SJSA1 (cell line): ENCODE measurements around the gene DHRS12. TPM values are rescaled to one million over a fixed set of nuclear protein-coding genes. Genes with fewer than 3 reads are reported as not detected.
A peak's percentile ranks its signal among the peaks of the same experiment; 100 is the strongest.

Experiments used
- DNase-seq, 2 experiments: peaks; one replicate each; pipeline ENCODE4 v3.0.0-alpha.2; 2015 to 2020; ENCODE audit warnings: low spot score in 2 of 2, low read depth in 1 of 2
- H3K27ac ChIP-seq: fragments of 250-450 bp; sonication (Bioruptor Pico); 2 replicates; pipeline ENCODE4 v1.5.1; 2020; ENCODE audit warnings: mild to moderate bottlenecking, moderate library complexity
- H3K27me3 ChIP-seq: fragments of 250-450 bp; sonication (Bioruptor Pico); replicated peaks from 2 replicates; pipeline ENCODE4 v1.5.1; 2020; ENCODE audit warnings: mild to moderate bottlenecking, moderate library complexity
- H3K36me3 ChIP-seq: fragments of 250-450 bp; sonication (Bioruptor Pico); 2 replicates; pipeline ENCODE4 v1.5.1; 2020; ENCODE audit warnings: mild to moderate bottlenecking
- H3K4me1 ChIP-seq: fragments of 250-450 bp; sonication (Bioruptor Pico); replicated peaks from 2 replicates; pipeline ENCODE4 v1.6.1; 2021; ENCODE audit warnings: mild to moderate bottlenecking
- H3K4me3 ChIP-seq: fragments of 250-450 bp; sonication (Bioruptor Pico); 2 replicates; pipeline ENCODE4 v1.5.1; 2020; ENCODE audit warnings: mild to moderate bottlenecking
- H3K9me3 ChIP-seq: fragments of 250-450 bp; sonication (Bioruptor Pico); replicated peaks from 2 replicates; pipeline ENCODE4 v1.5.1; 2020; ENCODE audit warnings: mild to moderate bottlenecking
- total RNA-seq: library from RNA; depleted of rRNA; stranded (reverse); fragments of >200 nt; shearing (Covaris generic); gene quantifications from 2 replicates; pipeline ENCODE4 v1.2.3, GENCODE V29; 2014; rRNA removed

Gene DHRS12, protein sequence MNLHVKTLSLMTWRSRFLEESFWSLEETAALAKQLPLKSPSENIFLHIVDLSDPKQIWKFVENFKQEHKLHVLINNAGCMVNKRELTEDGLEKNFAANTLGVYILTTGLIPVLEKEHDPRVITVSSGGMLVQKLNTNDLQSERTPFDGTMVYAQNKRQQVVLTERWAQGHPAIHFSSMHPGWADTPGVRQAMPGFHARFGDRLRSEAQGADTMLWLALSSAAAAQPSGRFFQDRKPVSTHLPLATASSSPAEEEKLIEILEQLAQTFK
- total RNA-seq, result 1.3 and 5.9 TPM in 2 replicates

DNA sequence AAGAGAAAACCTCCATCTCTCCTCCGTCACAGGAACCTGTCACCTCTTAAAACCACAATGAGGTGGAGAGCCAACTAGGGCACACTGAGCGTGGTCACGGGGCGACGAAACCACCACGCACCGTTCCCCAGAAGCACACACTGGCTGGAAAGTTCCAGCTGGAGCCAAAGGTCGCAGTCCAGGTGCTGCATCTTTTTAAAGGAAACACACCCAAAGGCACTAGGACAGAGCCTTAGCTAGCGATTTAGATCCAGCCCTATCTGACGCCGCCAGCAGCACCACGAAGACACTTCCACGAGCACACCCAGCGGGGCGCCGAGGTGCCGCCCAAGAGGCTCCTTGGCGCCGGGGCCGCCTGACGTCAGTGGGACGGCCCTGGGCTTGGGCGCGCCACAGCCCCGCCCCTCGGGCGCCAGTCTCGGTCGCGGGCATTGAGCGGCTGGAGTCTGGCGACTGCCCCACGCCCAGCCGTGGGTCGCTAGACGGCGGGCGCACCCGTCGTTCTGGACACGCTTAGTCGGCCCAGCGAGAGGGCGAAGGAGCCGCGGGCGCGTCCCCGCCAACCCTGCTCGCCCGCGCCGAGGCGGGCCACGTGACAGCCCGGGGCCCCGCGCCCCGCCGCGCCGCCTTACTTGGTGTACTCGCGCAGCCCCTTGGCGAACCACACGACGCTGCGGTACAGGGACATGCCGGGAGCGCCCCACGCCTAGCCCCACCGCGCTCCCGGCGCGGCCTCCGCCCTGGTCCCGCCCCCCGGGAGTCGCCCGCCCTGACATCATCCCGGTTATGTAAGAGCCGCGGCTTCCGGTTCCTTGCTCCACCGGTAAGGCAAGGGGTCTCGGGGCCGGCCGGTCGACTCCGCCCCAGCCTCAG is at the start of gene DHRS12:
Gene DHRS12, minus strand, starts transcription at position 742 of the 873 bp plus-strand sequence. CDS start 4,504 bp downstream, outside the sequence.
- Histone ChIP-seq H3K27ac (peak within 1 kb of the TSS; percentile 99), H3K4me3 (peak within 1 kb of the TSS; percentile 92), H3K27me3 (no peaks in the 10 kb centered on the region), H3K4me1 (peaks cover 33% of the 10 kb centered on the region), H3K36me3 (peaks cover 5% of the 10 kb centered on the region), H3K9me3 (no peaks in the 10 kb centered on the region)
- DNase-seq, result peak; percentile 82 to 85

DNA sequence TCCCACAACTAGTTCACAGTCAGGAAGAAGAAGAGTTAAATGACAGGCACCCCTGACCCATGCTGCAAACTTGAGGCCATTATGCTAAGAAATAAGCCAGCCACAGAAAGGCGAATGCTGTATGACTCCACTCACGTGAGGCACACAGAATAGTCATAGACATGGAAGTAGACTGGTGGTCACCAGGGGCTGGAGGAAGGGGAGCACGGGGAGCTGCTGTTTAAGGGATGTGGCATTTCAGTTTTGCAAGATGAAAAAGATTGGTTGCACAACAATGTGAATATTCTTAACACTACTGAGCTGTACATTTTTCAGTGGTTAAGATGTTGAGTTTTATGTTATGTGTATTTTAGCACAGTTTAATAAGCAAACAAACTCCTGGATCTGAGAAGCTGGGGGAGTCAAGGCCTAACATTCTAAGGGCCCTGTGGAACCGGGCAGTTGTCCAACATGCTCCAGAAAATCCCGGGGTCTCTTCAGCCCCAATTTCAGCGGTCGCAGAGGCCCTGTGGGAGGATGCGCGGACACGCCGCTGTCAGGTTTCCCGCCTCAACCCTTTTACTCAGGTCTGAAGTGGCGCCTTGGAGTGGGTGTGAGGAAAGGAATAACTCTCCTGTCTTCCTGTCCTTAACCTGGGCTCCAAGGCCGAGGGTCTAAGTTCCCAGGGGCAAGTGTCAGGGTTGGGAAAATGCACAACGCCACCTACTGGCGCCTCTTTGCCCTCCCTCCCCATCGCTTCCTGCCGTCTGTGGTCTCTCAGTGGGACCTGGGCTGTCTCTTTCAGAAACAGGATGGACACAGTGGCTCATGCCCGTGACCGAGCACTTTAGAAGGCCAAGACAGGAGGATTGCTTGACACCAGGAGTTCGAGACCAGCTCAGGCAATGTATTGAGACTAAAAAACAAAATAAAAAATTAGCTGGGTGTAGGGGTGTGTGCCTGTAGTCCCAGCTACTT is 45.5 kb upstream of the DHRS12 start:
- DNase-seq, result peak; percentile 44 to 68
- H3K4me3 ChIP-seq, result no peak overlapping the region
- H3K4me1 ChIP-seq, result peaks cover 54% of the 10 kb centered on the region
- H3K27me3 ChIP-seq, result no peaks in the 10 kb centered on the region
- H3K9me3 ChIP-seq, result no peaks in the 10 kb centered on the region
- no peaks in the 10 kb centered on the region for H3K36me3 ChIP-seq
- H3K27ac ChIP-seq, result peak overlapping the region; percentile 69

DNA sequence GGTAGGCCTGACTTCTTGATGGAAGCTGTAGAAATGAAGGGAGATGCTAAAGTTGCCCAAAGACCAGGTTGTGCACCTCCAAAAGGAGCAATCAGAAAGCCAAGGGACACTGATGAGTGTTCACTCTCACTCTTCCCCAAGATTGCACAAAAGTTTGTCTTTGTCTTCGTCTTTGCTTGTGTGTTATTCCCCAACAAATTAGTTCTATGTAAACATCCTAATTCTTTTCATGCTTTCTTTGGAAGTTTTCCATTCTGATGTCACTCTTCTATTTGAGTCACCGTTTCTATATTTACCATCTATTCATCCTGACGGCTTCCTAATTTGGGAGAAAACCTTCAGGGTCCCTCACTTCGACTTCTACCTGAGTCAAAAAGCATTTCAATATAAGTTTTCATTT is 44.7 kb upstream of the DHRS12 start:
- Histone ChIP-seq H3K27ac (peak overlapping the region; percentile 69), H3K4me1 (peaks cover 57% of the 10 kb centered on the region)
- peak in 1 of 2 experiments; percentile 87 for DNase-seq

DNA sequence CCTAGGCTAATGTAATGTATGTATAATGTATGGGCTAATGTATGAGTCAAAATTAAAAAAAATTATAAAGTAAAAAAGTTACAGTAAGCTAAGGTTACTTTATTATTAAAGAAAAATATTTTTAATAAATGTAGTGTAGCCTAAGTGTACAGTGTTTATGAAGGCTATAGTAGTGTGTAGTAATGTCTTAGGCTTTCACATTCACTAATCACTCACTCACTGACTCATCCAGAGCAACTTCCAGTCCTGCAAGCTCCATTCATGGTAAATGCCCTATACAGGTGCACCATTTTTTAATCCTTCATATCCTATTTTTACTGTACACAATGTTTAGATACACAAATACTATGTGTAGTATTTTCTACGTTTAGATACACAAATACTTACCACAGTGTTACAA is 42.8 kb upstream of the DHRS12 start:
- no peaks in the 10 kb centered on the region for H3K9me3 ChIP-seq
- DNase-seq, result no peak
- H3K27me3 ChIP-seq, result no peaks in the 10 kb centered on the region
- H3K4me1 ChIP-seq, result peaks cover 57% of the 10 kb centered on the region
- peak overlapping the region; percentile 74 for H3K27ac ChIP-seq
- no peaks in the 10 kb centered on the region for H3K36me3 ChIP-seq
- no peak overlapping the region for H3K4me3 ChIP-seq

More for the DNA sequence above, 44.7 kb upstream of the DHRS12 start:
- H3K4me3 ChIP-seq, result no peak overlapping the region
- H3K9me3 ChIP-seq, result no peaks in the 10 kb centered on the region
- no peaks in the 10 kb centered on the region for H3K27me3 ChIP-seq
- H3K36me3 ChIP-seq, result no peaks in the 10 kb centered on the region

DNA sequence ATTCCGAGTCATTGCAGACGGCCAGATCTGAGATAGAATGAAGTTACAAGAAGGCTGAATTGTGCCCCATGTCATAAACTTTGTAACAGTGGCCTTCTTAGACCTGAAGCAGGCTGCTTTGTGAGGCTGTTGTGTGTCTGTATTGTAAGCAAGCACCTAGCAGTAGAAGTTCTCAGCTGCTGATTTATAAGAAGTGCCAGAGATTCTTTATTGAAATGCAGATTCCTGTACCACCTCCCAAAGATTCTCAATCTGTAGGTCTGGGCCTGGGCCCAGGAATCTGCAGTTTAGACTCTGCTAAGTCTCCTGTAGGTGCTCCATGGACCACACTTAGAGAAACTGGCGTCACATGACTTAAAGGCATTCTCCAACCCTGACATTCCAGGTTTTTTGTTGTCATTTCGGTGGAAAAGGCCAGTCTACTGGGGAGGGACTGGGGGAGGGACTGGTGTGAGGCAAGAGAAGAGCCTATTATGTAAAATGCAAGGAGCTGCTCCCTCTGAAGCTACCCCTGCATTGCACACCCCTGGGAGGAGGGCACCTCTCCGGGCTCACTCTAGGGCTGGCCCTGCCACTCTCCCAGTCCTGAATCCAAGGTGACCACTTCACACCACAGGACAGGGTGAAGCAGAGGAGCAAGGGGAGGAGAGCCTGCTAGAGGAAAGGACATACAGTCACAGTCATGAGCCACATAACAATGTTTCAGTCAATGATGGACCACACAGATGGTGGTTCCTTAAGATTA is 41.8 kb upstream of the DHRS12 start:
- H3K36me3 ChIP-seq, result no peaks in the 10 kb centered on the region
- no peak overlapping the region for H3K4me3 ChIP-seq
- peaks cover 57% of the 10 kb centered on the region for H3K4me1 ChIP-seq
- no peaks in the 10 kb centered on the region for H3K9me3 ChIP-seq
- no peaks in the 10 kb centered on the region for H3K27me3 ChIP-seq
- DNase-seq, result peak; percentile 81 to 89
- peak overlapping the region; percentile 84 for H3K27ac ChIP-seq

DNA sequence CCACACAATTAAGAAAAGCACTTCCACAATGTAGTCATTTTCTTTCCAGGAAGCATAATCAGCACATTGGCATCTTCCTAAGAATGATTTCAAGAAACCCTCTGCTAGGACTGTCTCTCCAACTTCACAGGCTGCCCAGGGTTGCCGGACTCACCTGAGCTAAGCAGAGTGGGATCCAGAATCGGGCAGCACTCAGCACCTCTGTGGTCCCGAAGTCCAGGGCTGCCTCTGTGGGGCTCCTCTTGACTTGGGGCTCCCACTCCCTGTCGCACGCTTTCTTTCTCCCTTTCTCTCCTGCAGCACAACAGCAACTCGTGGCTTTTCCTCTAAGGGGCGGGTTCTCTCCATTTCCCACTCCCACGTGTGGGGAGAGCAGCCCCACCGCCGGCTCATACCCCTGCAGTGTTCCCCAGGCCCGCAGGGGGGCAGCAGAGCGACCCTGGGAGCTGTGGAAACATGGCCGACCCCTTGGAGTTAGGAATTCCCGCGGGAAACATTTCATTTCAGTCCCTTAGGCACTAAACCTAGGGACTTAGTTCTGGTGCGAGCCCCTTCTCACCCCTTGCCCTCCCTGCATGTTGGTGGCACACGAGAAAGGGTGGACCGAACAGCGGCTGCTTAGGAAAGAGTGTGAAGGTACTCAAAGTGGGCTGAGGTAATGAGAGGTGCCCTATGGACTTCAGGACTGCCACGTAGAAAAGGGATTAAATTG is 41.1 kb upstream of the DHRS12 start, which contains the start of gene TMEM272:
Gene TMEM272, minus strand, starts transcription at position 316 of the 712 bp plus-strand sequence. CDS start 6,647 bp downstream, outside the sequence.
- peak within 1 kb of the TSS; percentile 29 for H3K4me3 ChIP-seq
- no peaks in the 10 kb centered on the region for H3K36me3 ChIP-seq
- no peaks in the 10 kb centered on the region for H3K9me3 ChIP-seq
- DNase-seq, result peak; percentile 65 to 74
- no peaks in the 10 kb centered on the region for H3K27me3 ChIP-seq
- H3K4me1 ChIP-seq, result peaks cover 57% of the 10 kb centered on the region
- H3K27ac ChIP-seq, result peak within 1 kb of the TSS; percentile 84

DNA sequence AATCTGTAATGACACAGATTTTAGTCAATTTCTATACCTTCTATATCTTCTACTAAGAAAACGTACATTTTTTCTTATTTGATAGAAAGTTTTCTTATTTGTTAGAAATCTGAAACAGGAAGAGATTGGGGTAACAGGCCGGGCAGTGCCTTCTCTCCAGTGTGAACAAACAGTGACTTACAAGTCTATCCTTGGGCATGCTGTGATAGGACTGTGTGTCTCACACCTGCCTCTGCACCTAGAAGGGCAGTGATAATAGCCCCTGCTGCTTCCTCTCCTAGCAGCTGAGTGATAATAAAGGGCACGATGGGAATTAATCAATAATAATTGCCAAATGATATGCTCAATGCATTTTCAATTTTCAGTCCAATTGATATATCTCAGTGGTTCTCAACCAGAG is 39.6 kb upstream of the DHRS12 start:
- H3K4me1 ChIP-seq, result peaks cover 58% of the 10 kb centered on the region
- H3K4me3 ChIP-seq, result no peak overlapping the region
- no peak for DNase-seq
- H3K36me3 ChIP-seq, result no peaks in the 10 kb centered on the region
- no peaks in the 10 kb centered on the region for H3K27me3 ChIP-seq
- H3K9me3 ChIP-seq, result no peaks in the 10 kb centered on the region
- no peak overlapping the region for H3K27ac ChIP-seq

DNA sequence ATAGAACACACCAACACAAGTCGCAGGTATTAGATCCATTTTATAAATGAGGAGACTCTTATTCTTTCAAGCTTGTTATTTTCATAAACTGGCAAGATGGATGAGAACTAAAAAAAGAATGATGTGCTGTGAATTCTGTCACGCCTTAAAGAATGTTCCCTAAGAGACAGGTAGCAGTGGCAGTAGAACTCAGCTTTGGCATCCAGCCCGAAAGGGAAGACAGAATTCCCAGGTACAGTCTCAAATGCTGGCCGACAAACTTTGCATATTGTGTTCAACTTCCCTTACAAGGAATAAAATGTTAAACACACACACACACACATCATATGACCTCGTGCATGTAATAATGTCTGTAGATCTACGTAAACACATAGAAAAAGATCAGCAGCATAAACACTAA is 37.8 kb upstream of the DHRS12 start:
- no peaks in the 10 kb centered on the region for H3K9me3 ChIP-seq
- no peak overlapping the region for H3K27ac ChIP-seq
- H3K36me3 ChIP-seq, result no peaks in the 10 kb centered on the region
- DNase-seq, result no peak
- H3K27me3 ChIP-seq, result no peaks in the 10 kb centered on the region
- no peak overlapping the region for H3K4me3 ChIP-seq
- H3K4me1 ChIP-seq, result peaks cover 58% of the 10 kb centered on the region

DNA sequence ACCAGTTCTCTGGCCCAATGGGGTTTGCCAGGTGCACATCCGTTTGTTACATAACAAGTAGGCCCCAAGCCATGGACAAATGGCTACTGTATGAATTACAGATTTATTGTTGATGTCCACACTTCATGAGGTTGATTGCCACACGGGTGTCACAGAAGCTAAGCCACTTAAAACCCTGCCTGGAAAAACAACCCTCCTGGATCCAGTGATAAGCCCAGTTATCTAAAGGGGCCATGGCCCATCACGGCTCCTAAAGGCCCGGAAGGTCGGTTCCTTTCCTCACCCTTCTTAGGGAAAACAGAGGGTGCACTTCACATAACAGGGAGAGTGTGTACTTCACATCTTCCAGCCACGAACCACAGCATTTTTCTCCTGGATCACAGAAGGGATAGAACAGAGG is 37.0 kb upstream of the DHRS12 start:
- Histone ChIP-seq H3K4me1 (peaks cover 58% of the 10 kb centered on the region), H3K4me3 (no peak overlapping the region), H3K9me3 (no peaks in the 10 kb centered on the region), H3K27me3 (no peaks in the 10 kb centered on the region), H3K27ac (no peak overlapping the region), H3K36me3 (no peaks in the 10 kb centered on the region)
- DNase-seq, result no peak

DNA sequence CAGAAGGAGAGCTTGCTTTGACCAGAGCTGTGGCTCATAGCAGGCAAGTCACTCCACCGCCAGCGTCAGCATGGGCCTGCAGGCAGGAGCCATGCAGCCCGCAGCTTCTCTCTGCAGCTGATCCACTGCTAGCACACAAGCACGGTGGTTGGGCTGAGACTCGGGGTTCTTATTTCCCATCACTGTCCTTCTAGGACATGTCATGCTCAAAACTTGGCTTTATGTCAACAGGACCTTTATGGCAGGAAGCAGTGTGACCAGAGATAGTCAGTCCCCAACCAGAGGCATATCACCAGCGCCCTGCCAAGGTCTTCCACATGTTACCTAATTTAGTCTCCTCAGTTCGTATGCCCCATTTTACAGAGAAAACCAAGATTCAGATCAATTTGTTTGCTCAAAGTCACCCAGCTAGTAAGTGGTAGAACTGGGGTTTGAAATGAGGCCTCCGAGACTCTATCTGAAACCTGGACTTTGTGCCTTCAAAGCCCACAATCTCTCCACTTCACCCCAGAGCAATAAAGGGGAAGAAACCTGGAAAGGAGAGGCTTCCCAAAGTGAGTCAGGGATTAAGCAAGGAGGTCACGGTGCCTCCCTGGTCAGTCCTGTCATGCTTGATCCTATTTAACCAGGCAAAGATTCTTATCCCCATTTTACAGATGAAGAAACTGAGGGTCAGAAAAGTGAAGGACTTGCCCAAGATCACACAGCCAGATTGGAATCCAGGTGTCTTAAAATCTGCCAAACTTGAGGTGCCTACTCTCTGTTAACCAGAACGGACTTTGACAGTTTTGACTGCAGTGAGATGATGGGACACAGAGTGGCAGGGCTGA is 36.0 kb upstream of the DHRS12 start:
- H3K27me3 ChIP-seq, result no peaks in the 10 kb centered on the region
- H3K4me3 ChIP-seq, result no peak overlapping the region
- peaks cover 58% of the 10 kb centered on the region for H3K4me1 ChIP-seq
- H3K36me3 ChIP-seq, result no peaks in the 10 kb centered on the region
- no peak for DNase-seq
- H3K27ac ChIP-seq, result no peak overlapping the region
- H3K9me3 ChIP-seq, result no peaks in the 10 kb centered on the region

DNA sequence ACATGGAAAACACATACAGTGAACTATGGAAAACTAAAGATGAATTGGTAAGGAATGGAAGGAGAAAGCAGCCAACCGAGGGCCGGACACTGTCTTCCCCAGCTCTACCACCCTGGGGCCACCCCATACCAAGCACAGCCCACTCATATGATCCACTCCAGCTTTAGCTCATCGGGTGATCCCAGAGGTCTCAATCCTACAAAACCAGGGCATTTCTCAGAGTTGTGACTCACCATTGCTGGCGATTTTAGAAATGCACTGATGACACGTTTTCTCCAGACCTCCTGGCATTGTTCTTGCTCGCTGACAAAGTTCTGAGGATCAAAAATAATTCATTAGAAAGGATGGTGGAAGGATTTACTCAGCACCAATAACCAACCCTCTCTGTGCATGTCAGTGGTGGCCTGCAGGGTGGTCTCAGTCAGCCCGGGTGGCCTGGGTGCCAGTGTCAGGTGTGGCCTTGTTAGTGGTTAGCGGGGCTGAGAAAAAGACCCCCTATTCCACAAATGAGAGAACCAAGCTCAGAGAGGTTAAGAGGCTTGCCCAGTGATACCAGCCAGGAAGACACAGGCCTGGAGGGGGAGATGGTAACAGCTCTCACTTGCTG is 34.4 kb upstream of the DHRS12 start:
- Histone ChIP-seq H3K4me1 (peaks cover 57% of the 10 kb centered on the region), H3K27ac (peak overlapping the region; percentile 83), H3K36me3 (no peaks in the 10 kb centered on the region), H3K9me3 (no peaks in the 10 kb centered on the region), H3K27me3 (no peaks in the 10 kb centered on the region), H3K4me3 (no peak overlapping the region)
- peak; percentile 90 to 94 for DNase-seq
